Right lobe of liver (tissue), 4 donors: ENCODE data around the gene PCP2.

ENCODE experiments used
- POLR2A ChIP-seq: fragments of 450-650 bp; IDR thresholded peaks from one replicate; pipeline ENCODE4 v1.6.1; 2017; ENCODE audit warnings: antibody characterized with exemption, mild to moderate bottlenecking
- TF ChIP-seq, protein P1 (sequence below), 4 donors: fragments of 200-600 bp in 3 of 4; fragments of 450-650 bp in 1 of 4; IDR thresholded peaks; one replicate each; pipeline versions ENCODE4 v1.5.1 to v1.8.0; 2016 to 2022; ENCODE audit warnings: antibody characterized with exemption in 4 of 4, mild to moderate bottlenecking in 2 of 4
- donor health status: DM: no; HTN: no; CAD: no.
- donor health status: DM: no; HTN: no; CAD: no.
- donor health status: DM: no; HTN: yes; CAD: no.

DNA sequence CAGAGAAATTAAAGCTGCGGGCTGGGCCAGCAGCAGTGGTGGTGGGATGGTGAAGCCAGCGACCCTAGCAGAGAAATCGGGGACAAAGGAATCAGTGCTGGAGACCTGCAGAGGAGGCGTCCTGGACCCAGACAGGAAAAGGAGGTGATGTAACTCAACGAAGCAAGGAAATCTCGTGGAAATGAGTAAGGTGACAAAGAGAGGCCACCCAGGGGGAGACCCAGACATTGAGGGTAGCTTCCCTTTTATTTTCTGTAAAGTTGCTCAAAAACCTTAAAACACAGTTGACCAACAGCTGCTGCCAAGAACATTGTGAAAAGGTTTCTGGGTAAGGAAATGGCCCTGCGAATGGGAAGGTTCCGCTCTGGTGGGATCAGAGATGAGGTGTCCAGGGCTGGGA lies 22.1 kb upstream of the PCP2 start:
- TF ChIP-seq, protein P1, sequence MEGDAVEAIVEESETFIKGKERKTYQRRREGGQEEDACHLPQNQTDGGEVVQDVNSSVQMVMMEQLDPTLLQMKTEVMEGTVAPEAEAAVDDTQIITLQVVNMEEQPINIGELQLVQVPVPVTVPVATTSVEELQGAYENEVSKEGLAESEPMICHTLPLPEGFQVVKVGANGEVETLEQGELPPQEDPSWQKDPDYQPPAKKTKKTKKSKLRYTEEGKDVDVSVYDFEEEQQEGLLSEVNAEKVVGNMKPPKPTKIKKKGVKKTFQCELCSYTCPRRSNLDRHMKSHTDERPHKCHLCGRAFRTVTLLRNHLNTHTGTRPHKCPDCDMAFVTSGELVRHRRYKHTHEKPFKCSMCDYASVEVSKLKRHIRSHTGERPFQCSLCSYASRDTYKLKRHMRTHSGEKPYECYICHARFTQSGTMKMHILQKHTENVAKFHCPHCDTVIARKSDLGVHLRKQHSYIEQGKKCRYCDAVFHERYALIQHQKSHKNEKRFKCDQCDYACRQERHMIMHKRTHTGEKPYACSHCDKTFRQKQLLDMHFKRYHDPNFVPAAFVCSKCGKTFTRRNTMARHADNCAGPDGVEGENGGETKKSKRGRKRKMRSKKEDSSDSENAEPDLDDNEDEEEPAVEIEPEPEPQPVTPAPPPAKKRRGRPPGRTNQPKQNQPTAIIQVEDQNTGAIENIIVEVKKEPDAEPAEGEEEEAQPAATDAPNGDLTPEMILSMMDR (IDR thresholded peaks at IDR 0.05), result no peak
- TF ChIP-seq POLR2A, result no peak
